Measurements from ENCODE around the gene CEMIP.

CEMIP gene

DNA sequence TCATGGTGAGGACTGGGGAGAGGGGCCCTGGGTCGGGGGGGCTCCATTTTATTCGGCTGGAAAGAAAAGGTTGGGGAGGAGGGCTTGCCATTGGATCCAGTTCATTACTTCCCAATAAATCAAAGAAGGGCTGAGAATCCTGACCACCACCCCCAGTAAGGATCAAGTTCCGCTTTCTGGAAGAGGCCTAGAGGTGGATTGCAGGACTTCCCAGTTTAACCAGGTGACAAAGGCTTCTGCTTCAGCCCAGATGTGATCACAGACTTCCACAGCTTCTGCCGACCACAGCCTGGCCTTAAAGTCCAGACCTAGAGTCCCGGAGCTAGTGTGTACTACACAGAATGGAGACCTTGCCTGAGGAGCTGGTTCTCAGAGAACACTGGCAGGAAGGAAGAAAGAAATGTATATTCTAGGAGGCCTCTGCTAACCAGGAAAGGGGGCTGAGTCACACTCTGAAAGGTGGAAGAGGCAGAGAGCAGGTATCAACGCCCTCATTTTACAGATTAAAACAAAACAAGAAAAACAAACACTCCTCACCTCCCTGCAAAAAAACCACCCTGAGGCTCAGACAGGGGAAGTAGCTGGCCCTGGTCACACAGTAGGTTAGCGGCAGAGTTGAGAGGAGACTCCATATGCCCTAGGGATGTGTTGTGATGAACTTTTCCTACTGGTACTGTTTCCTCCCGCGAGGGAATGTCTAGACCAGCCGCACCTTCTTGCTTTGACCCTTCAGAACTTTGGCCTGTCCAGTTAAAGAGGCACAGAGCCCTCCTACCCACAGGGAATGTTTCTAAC lies 1.1 kb upstream of the CEMIP start:
- TF ChIP-seq WT1 (tag by site-specific recombination; IDR thresholded peaks at IDR 0.05) (peak; percentile 72), ZNF248 (tag by site-specific recombination; IDR thresholded peaks at IDR 0.05) (no peak)
- Histone ChIP-seq H3K9me3 (ENCODE audit: control insufficient read depth, insufficient read depth, low read depth, low read length) (no peaks in the 10 kb centered on the region), H3K36me3 (ENCODE audit: control insufficient read depth in 2 of 2, insufficient read depth in 1 of 2, low read length in 2 of 2) (no peaks in the 10 kb centered on the region), H3K27ac (ENCODE audit: extremely low read depth, low read depth, low read length) (no peak overlapping the region), H3K4me1 (ENCODE audit: control insufficient read depth, insufficient read depth, low read length) (peaks cover 24% of the 10 kb centered on the region), H3K4me3 (ENCODE audit: low read depth, low read length) (no peak overlapping the region)
- ChIA-PET CTCF (interaction anchor here (0.7 to 6.6 kb wide), 28 partner anchors 9 to 488 kb away, joined by 3 to 203 read pairs (median 8); partner anchors contain the start of gene ABHD17C), POLR2A (interaction anchor here (0.6 to 0.8 kb wide), 2 partner anchors 210 to 223 kb away, joined by 3 to 6 read pairs; partner anchors contain the start of gene TLNRD1)

DNA sequence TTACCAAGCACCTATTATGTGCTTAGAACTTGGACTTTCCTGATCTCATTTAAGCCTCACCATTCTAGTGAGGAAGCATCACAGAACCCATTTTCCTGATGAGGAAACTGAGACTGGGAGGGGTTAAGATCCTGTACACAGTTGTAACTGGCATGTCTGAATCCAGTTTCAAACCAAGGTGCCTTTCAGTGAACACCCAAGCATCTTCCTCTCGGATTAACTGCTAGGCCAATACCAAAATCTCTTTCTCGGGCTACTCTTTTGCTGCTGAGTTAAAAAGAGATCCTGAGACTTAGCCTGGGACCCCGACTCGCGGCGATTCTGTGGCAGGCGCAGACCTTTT lies 578 bp upstream of the CEMIP start:
- Histone ChIP-seq H3K4me3 (ENCODE audit: low read depth, low read length) (peak overlapping the region; percentile 20), H3K4me1 (ENCODE audit: control insufficient read depth, insufficient read depth, low read length) (peaks cover 19% of the 10 kb centered on the region), H3K36me3 (ENCODE audit: control insufficient read depth in 2 of 2, insufficient read depth in 1 of 2, low read length in 2 of 2) (no peaks in the 10 kb centered on the region), H3K9me3 (ENCODE audit: control insufficient read depth, insufficient read depth, low read depth, low read length) (no peaks in the 10 kb centered on the region), H3K27ac (ENCODE audit: extremely low read depth, low read depth, low read length) (no peak overlapping the region)
- POLR2A ChIA-PET, result interaction anchor here (0.6 to 2.1 kb wide), 4 partner anchors 191 to 222 kb away, joined by 3 to 8 read pairs (median 5); partner anchors contain the start of gene TLNRD1
- TF ChIP-seq ZNF335 (tag by site-specific recombination; conservative IDR thresholded peaks at IDR 0.05) (peak; percentile 29), ZNF629 (tag by site-specific recombination; IDR thresholded peaks at IDR 0.05) (no peak)
- CTCF ChIA-PET, result interaction anchor here (0.6 to 6.6 kb wide), 25 partner anchors 8 to 488 kb away, joined by 3 to 203 read pairs (median 5); no protein-coding TSS in a partner anchor

DNA sequence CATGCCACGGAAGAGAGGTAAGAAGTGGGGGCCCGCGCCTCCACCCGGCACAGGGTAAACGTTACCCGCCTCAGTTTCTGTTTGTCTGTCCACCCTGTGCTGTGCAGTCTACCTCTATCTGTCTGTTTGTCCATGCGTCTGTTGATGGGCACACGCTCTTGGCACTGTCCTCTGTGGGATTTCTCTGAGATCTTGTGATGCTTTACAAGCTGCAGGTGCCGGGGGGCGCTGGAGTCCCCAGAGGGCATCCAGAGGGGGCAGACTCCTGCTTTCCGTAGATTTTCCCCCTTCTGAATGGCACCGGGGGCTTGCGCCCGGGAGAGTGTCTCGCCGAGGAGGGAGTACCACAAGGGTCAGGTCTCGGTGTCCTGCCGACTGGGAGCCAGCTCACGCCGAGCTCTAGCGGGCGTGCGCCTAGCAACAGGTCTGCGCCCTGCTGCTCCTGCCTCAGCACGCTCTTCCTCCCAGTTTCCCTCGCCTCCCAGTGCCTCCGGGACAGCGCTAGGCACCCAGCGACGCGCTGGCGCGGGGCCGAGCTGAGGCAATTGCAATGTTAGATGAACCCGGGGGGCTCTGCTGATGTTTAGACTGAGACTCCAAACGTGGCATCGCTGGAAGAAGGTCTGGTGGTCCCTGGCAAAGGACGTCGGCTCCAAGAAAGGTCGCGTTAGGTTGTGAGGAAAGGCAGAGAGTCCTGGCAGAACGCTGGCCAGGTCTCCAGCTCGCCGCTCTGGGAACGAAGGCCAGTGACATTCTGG lies 667 bp downstream of the CEMIP start:
- no peaks in the 10 kb centered on the region for H3K9me3 ChIP-seq (ENCODE audit: control insufficient read depth, insufficient read depth, low read depth, low read length)
- H3K36me3 ChIP-seq (ENCODE audit: control insufficient read depth in 2 of 2, insufficient read depth in 1 of 2, low read length in 2 of 2), result no peaks in the 10 kb centered on the region
- peak overlapping the region; percentile 51 for H3K4me3 ChIP-seq (ENCODE audit: low read depth, low read length)
- H3K4me1 ChIP-seq (ENCODE audit: control insufficient read depth, insufficient read depth, low read length), result peaks cover 15% of the 10 kb centered on the region
- POLR2A ChIA-PET, result interaction anchor here (0.5 to 2.1 kb wide), 6 partner anchors 175 to 509 kb away, joined by 3 to 8 read pairs (median 4); no protein-coding TSS in a partner anchor
- no peak overlapping the region for H3K27ac ChIP-seq (ENCODE audit: extremely low read depth, low read depth, low read length)
- CTCF ChIA-PET, result interaction anchor here (0.5 to 6.6 kb wide), 82 partner anchors 7 to 984 kb away, joined by 3 to 203 read pairs (median 4); no protein-coding TSS in a partner anchor
- TF ChIP-seq ZNF658 (tag by site-specific recombination; IDR thresholded peaks at IDR 0.05), result no peak
- TF ChIP-seq HOXA7 (CRISPR knock-in tag; IDR thresholded peaks at IDR 0.05; ENCODE audit: borderline replicate concordance), result no peak
- no peak for TF ChIP-seq ZNF221 (tag by site-specific recombination; IDR thresholded peaks at IDR 0.05; ENCODE audit: borderline replicate concordance)
- no peak for TF ChIP-seq ZNF555 (tag by site-specific recombination; conservative IDR thresholded peaks at IDR 0.05)
- no peak for TF ChIP-seq ZNF248 (tag by site-specific recombination; IDR thresholded peaks at IDR 0.05)
- peak; percentile 100 for TF ChIP-seq SCRT2 (tag by site-specific recombination; IDR thresholded peaks at IDR 0.05)
- no peak for TF ChIP-seq ZNF510 (tag by site-specific recombination; IDR thresholded peaks at IDR 0.05; ENCODE audit: insufficient replicate concordance)
- peak; percentile 92 for TF ChIP-seq ZNF335 (tag by site-specific recombination; conservative IDR thresholded peaks at IDR 0.05)
- TF ChIP-seq ZNF596 (tag by site-specific recombination; IDR thresholded peaks at IDR 0.05), result no peak
- 0 out of 2 replicates have a peak, but pooled peaks have one; percentile 38 for TF ChIP-seq ZNF600 (tag by site-specific recombination; IDR thresholded peaks at IDR 0.05)
- TF ChIP-seq SCRT1 (tag by site-specific recombination; IDR thresholded peaks at IDR 0.05; ENCODE audit: borderline replicate concordance), result peak; percentile 98
- TF ChIP-seq, protein P1, sequence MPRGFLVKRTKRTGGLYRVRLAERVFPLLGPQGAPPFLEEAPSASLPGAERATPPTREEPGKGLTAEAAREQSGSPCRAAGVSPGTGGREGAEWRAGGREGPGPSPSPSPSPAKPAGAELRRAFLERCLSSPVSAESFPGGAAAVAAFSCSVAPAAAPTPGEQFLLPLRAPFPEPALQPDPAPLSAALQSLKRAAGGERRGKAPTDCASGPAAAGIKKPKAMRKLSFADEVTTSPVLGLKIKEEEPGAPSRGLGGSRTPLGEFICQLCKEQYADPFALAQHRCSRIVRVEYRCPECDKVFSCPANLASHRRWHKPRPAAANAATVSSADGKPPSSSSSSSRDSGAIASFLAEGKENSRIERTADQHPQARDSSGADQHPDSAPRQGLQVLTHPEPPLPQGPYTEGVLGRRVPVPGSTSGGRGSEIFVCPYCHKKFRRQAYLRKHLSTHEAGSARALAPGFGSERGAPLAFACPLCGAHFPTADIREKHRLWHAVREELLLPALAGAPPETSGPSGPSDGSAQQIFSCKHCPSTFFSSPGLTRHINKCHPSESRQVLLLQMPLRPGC (tag by site-specific recombination; IDR thresholded peaks at IDR 0.05), result no peak
- TF ChIP-seq, protein P2, sequence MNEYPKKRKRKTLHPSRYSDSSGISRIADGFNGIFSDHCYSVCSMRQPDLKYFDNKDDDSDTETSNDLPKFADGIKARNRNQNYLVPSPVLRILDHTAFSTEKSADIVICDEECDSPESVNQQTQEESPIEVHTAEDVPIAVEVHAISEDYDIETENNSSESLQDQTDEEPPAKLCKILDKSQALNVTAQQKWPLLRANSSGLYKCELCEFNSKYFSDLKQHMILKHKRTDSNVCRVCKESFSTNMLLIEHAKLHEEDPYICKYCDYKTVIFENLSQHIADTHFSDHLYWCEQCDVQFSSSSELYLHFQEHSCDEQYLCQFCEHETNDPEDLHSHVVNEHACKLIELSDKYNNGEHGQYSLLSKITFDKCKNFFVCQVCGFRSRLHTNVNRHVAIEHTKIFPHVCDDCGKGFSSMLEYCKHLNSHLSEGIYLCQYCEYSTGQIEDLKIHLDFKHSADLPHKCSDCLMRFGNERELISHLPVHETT (tag by site-specific recombination; IDR thresholded peaks at IDR 0.05), result no peak
- TF ChIP-seq ZNF391 (tag by site-specific recombination; IDR thresholded peaks at IDR 0.05; ENCODE audit: borderline replicate concordance, low read depth), result no peak
- peak; percentile 85 for TF ChIP-seq ZNF341 (tag by site-specific recombination; IDR thresholded peaks at IDR 0.05; ENCODE audit: low read depth)
- TF ChIP-seq ZNF404 (tag by site-specific recombination; IDR thresholded peaks at IDR 0.05), result no peak
- TF ChIP-seq ZNF423 (tag by site-specific recombination; IDR thresholded peaks at IDR 0.05), result 0 out of 2 replicates have a peak, but pooled peaks have one; percentile 27
- TF ChIP-seq ZIC2 (tag by site-specific recombination; IDR thresholded peaks at IDR 0.05), result peak; percentile 99
- peak; percentile 58; the same call in 1 of the 2 replicates for TF ChIP-seq MEIS1 (CRISPR knock-in tag; IDR thresholded peaks at IDR 0.05; ENCODE audit: borderline replicate concordance)
- peak; percentile 85 for TF ChIP-seq GLIS1 (tag by site-specific recombination; IDR thresholded peaks at IDR 0.05)
- TF ChIP-seq TRIM28 (IDR thresholded peaks at IDR 0.05; ENCODE audit: borderline replicate concordance, low read length), result no peak
- peak; percentile 77 for TF ChIP-seq IKZF3 (tag by site-specific recombination; IDR thresholded peaks at IDR 0.05)
- TF ChIP-seq ZSCAN16 (tag by site-specific recombination; IDR thresholded peaks at IDR 0.05), result no peak
- TF ChIP-seq ZNF2 (tag by site-specific recombination; IDR thresholded peaks at IDR 0.05), result no peak
- TF ChIP-seq ZBTB8A (tag by site-specific recombination; IDR thresholded peaks at IDR 0.05), result peak; percentile 83

Data from HEK293 (cell line).